ENCODE data around the gene CD81. TPM values are rescaled to one million over a fixed set of nuclear protein-coding genes. Genes with fewer than 3 reads are reported as not detected.

Gene CD81
- total RNA-seq, 1 experiment from 2014 or later: 296 TPM

GRCh38 chr11:2413742-2414579, 36.9 kb downstream of the CD81 start:
- CTCF ChIA-PET: interaction anchor here (0.9 kb wide), 1 partner anchor 13 kb away, joined by 3 read pairs; the partner anchor contains the start of gene TSSC4
- intact Hi-C loops (cut with micrococcal nuclease): no loop called here
- Histone ChIP-seq H4K20me1 (ENCODE audit: insufficient read depth) (no peaks in the 10 kb centered on the region), H3K79me2 (ENCODE audit: insufficient read depth, low read length) (no peaks in the 10 kb centered on the region), H3K27ac (ENCODE audit: low read depth, low read length) (no peak overlapping the region), H3K4me1 (ENCODE audit: control insufficient read depth in 1 of 2, insufficient read depth in 2 of 2, low read length in 2 of 2) (no peaks in the 10 kb centered on the region), H3K9me2 (ENCODE audit: insufficient read depth) (no peaks in the 10 kb centered on the region), H2AFZ (ENCODE audit: low read depth, low read length, poor library complexity, severe bottlenecking) (no peak overlapping the region), H3K4me3 (replicated peaks in 1 of 2; ENCODE audit: low read depth in 1 of 2, low read length in 2 of 2) (no peak overlapping the region), H3K9me3 (ENCODE audit: control insufficient read depth in 1 of 2, insufficient read depth in 1 of 2, low read depth in 1 of 2, low read length in 2 of 2) (no peaks in the 10 kb centered on the region), H3K36me3 (ENCODE audit: control insufficient read depth in 1 of 2, insufficient read depth in 2 of 2, low read length in 2 of 2) (no peaks in the 10 kb centered on the region), H3K9ac (ENCODE audit: low read length) (no peak overlapping the region), H3K4me2 (ENCODE audit: low read length) (no peak overlapping the region), H3K27me3 (ENCODE audit: insufficient read depth, low read length) (no peaks in the 10 kb centered on the region)
- RAD21 ChIA-PET (ENCODE audit: low non-redundant PET in 1 of 2, low total read pairs in 2 of 2, uncharacterized antibody in 2 of 2, unreplicated experiment in 2 of 2): no interaction called here
- ATAC-seq: no peak
- DNase-seq (ENCODE audit: low read depth, low spot score): no peak
- POLR2A ChIA-PET: interaction anchor here (1.0 kb wide), 1 partner anchor 14 kb away, joined by 3 read pairs; the partner anchor contains the start of gene TSSC4
- no TSS peak for BruUV-seq (replicated peaks)
- TF ChIP-seq MAX (IDR thresholded peaks at IDR 0.05) (no peak), YY1 (IDR thresholded peaks at IDR 0.05; ENCODE audit: extremely low read depth, insufficient replicate concordance, low read depth, low read length) (no peak), EZH2phosphoT487 (IDR thresholded peaks at IDR 0.05; ENCODE audit: borderline replicate concordance) (no peak)

GRCh38 chr11:2414616-2415015, 37.5 kb downstream of the CD81 start:
- TF ChIP-seq ZBTB33 (IDR thresholded peaks at IDR 0.05; ENCODE audit: extremely low read depth, insufficient replicate concordance, low read length): no peak
- Histone ChIP-seq H3K4me1 (ENCODE audit: control insufficient read depth in 1 of 2, insufficient read depth in 2 of 2, low read length in 2 of 2) (no peaks in the 10 kb centered on the region), H3K9ac (ENCODE audit: low read length) (no peak overlapping the region), H3K4me2 (ENCODE audit: low read length) (no peak overlapping the region), H3K36me3 (ENCODE audit: control insufficient read depth in 1 of 2, insufficient read depth in 2 of 2, low read length in 2 of 2) (no peaks in the 10 kb centered on the region), H3K27me3 (ENCODE audit: insufficient read depth, low read length) (no peaks in the 10 kb centered on the region), H3K9me3 (ENCODE audit: control insufficient read depth in 1 of 2, insufficient read depth in 1 of 2, low read depth in 1 of 2, low read length in 2 of 2) (no peaks in the 10 kb centered on the region), H2AFZ (ENCODE audit: low read depth, low read length, poor library complexity, severe bottlenecking) (no peak overlapping the region), H3K27ac (ENCODE audit: low read depth, low read length) (no peak overlapping the region), H3K4me3 (replicated peaks in 1 of 2; ENCODE audit: low read depth in 1 of 2, low read length in 2 of 2) (no peak overlapping the region), H4K20me1 (ENCODE audit: insufficient read depth) (no peaks in the 10 kb centered on the region), H3K9me2 (ENCODE audit: insufficient read depth) (no peaks in the 10 kb centered on the region), H3K79me2 (ENCODE audit: insufficient read depth, low read length) (no peaks in the 10 kb centered on the region)
- RAD21 ChIA-PET (ENCODE audit: low non-redundant PET in 1 of 2, low total read pairs in 2 of 2, uncharacterized antibody in 2 of 2, unreplicated experiment in 2 of 2): no interaction called here
- POLR2A ChIA-PET: no interaction called here
- intact Hi-C loops (cut with micrococcal nuclease): no loop called here
- CTCF ChIA-PET: no interaction called here
- ATAC-seq (no peak), DNase-seq (ENCODE audit: low read depth, low spot score) (no peak)
- no TSS peak for BruUV-seq (replicated peaks)

Data from HCT116 (cell line).